Measurements from ENCODE around the gene TMEM147. TPM values are rescaled to one million over a fixed set of nuclear protein-coding genes. Genes with fewer than 3 reads are reported as not detected.

Gene TMEM147
- total and polyA plus RNA-seq, 2 donors (not counting 3 experiments of a cell fraction or from before 2014, with no cell fraction given) = 75.8 to 214 TPM

DNA sequence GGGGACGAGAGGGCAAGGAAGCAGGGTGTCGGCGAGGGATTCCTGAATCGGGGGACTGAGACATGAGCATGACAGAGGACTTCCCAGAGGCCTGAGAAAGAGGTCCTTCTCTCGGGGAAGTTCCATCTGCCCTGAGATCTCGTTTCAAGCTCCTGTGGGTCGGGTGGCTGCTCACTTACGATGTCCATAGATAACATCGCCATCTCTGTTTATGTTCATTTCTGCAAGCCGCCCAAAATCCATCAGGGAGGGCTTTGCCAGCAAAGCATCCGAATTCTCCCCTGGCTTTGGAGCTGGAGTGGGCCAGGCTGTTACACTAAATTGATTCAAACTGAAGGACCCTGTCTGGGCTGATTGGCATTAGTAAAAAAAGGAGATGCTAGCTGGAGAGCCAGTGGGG, 37.9 kb upstream of the TMEM147 start:
- H2AFZ ChIP-seq (ENCODE audit: low read depth, low read length) = no peak overlapping the region
- H3K9me3 ChIP-seq (replicated peaks; ENCODE audit: control insufficient read depth, insufficient read depth, low read length) = no peaks in the 10 kb centered on the region
- H3K4me1 ChIP-seq (ENCODE audit: control insufficient read depth, extremely low read depth, insufficient read depth, low read length) = no peaks in the 10 kb centered on the region
- TF ChIP-seq GATA2 (IDR thresholded peaks at IDR 0.05; ENCODE audit: insufficient read depth, insufficient read length, low read depth, low read length) (no peak), JUN (IDR thresholded peaks at IDR 0.05; ENCODE audit: borderline replicate concordance, insufficient read depth, insufficient read length, low read depth) (no peak), MYC (IDR thresholded peaks at IDR 0.05; ENCODE audit: low read depth, low read length) (no peak), EZH2 (IDR thresholded peaks at IDR 0.05; ENCODE audit: borderline replicate concordance, low read depth, low read length, severe bottlenecking) (no peak), POLR2AphosphoS5 (IDR thresholded peaks at IDR 0.05; ENCODE audit: insufficient read depth, low read depth, low read length) (no peak), FOS (IDR thresholded peaks at IDR 0.05; ENCODE audit: borderline replicate concordance, insufficient read depth, low read length) (no peak), POLR2A (IDR thresholded peaks at IDR 0.05; ENCODE audit: low read depth, low read length) (no peak)
- TF ChIP-seq, protein P1, sequence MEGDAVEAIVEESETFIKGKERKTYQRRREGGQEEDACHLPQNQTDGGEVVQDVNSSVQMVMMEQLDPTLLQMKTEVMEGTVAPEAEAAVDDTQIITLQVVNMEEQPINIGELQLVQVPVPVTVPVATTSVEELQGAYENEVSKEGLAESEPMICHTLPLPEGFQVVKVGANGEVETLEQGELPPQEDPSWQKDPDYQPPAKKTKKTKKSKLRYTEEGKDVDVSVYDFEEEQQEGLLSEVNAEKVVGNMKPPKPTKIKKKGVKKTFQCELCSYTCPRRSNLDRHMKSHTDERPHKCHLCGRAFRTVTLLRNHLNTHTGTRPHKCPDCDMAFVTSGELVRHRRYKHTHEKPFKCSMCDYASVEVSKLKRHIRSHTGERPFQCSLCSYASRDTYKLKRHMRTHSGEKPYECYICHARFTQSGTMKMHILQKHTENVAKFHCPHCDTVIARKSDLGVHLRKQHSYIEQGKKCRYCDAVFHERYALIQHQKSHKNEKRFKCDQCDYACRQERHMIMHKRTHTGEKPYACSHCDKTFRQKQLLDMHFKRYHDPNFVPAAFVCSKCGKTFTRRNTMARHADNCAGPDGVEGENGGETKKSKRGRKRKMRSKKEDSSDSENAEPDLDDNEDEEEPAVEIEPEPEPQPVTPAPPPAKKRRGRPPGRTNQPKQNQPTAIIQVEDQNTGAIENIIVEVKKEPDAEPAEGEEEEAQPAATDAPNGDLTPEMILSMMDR (IDR thresholded peaks at IDR 0.05; ENCODE audit: extremely low read depth in 1 of 2, insufficient read depth in 1 of 2, low read depth in 1 of 2, low read length in 2 of 2) = no peak
- TF ChIP-seq, protein P2, sequence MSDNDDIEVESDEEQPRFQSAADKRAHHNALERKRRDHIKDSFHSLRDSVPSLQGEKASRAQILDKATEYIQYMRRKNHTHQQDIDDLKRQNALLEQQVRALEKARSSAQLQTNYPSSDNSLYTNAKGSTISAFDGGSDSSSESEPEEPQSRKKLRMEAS (IDR thresholded peaks at IDR 0.05; ENCODE audit: insufficient read depth, insufficient read length) = no peak
- no TSS peak for BruUV-seq (replicated peaks)
- no peaks in the 10 kb centered on the region for H3K9me1 ChIP-seq (replicated peaks; ENCODE audit: control insufficient read depth, extremely low read depth, insufficient read depth, low read length)
- intact Hi-C loops (cut with micrococcal nuclease) (no loop called here), dilution Hi-C loops (cut with MboI; ENCODE audit: extremely low pct_ligation_motif_present, low sequenced_read_pairs) (no loop called here)
- H3K36me3 ChIP-seq (ENCODE audit: control insufficient read depth in 2 of 2, extremely low read depth in 1 of 2, insufficient read depth in 2 of 2, low read length in 2 of 2) = no peaks in the 10 kb centered on the region
- H3K4me2 ChIP-seq (ENCODE audit: insufficient read depth, low read length) = no peak overlapping the region
- ChIA-PET CTCF (interaction anchor here (0.6 to 4.7 kb wide), 4 partner anchors 12 to 534 kb away, joined by 3 to 29 read pairs (median 16); no protein-coding TSS in a partner anchor), POLR2A (no interaction called here)
- no peaks in the 10 kb centered on the region for H3K79me2 ChIP-seq (ENCODE audit: control insufficient read depth, insufficient read depth, low read length)
- H3K27ac ChIP-seq (ENCODE audit: insufficient read depth, low read depth, low read length) = no peak overlapping the region
- H3K9ac ChIP-seq (replicated peaks; ENCODE audit: extremely low read depth, insufficient read depth, low read length) = no peak overlapping the region
- FAIRE-seq (no peak), DNase-seq (ENCODE audit: low read depth, low spot score) (no peak)
- H3K4me3 ChIP-seq (replicated peaks in 1 of 3; ENCODE audit: insufficient read depth in 1 of 3, low read depth in 1 of 3, low read length in 3 of 3) = no peak overlapping the region
- no peaks in the 10 kb centered on the region for H4K20me1 ChIP-seq (replicated peaks; ENCODE audit: control insufficient read depth, extremely low read depth, insufficient read depth, low read length)
- peaks cover 26 to 29% of the 10 kb centered on the region in 2 experiments for H3K27me3 ChIP-seq (ENCODE audit: control insufficient read depth in 2 of 2, insufficient read depth in 2 of 2, low read length in 2 of 2)
